Measurements from ENCODE around the gene RXRG.

RXRG gene

GRCh38 chr1:165483412-165483811 lies 38.5 kb upstream of the RXRG start:
- no peak overlapping the region for H3K4me3 ChIP-seq (ENCODE audit: low read depth, low read length)
- no peak for TF ChIP-seq CTCF (IDR thresholded peaks at IDR 0.05; ENCODE audit: low read depth, low read length)

GRCh38 chr1:165481820-165482532 lies 37.0 kb upstream of the RXRG start:
- no peak for TF ChIP-seq CTCF (IDR thresholded peaks at IDR 0.05; ENCODE audit: low read depth, low read length)

GRCh38 chr1:165476776-165477175 lies 31.9 kb upstream of the RXRG start:
- no peak for TF ChIP-seq CTCF (IDR thresholded peaks at IDR 0.05; ENCODE audit: low read depth, low read length)
- no peak overlapping the region for H3K4me3 ChIP-seq (ENCODE audit: low read depth, low read length)

More at GRCh38 chr1:165481820-165482532, 37.0 kb upstream of the RXRG start:
- H3K4me3 ChIP-seq (ENCODE audit: low read depth, low read length), result no peak overlapping the region

GRCh38 chr1:165474196-165474595 lies 29.3 kb upstream of the RXRG start:
- no peak for TF ChIP-seq CTCF (IDR thresholded peaks at IDR 0.05; ENCODE audit: low read depth, low read length)
- H3K4me3 ChIP-seq (ENCODE audit: low read depth, low read length), result no peak overlapping the region

GRCh38 chr1:165473081-165473480 lies 28.2 kb upstream of the RXRG start:
- TF ChIP-seq CTCF (IDR thresholded peaks at IDR 0.05; ENCODE audit: low read depth, low read length), result no peak
- H3K4me3 ChIP-seq (ENCODE audit: low read depth, low read length), result no peak overlapping the region

GRCh38 chr1:165468726-165469249 lies 23.9 kb upstream of the RXRG start:
- no peak for TF ChIP-seq CTCF (IDR thresholded peaks at IDR 0.05; ENCODE audit: low read depth, low read length)
- H3K4me3 ChIP-seq (ENCODE audit: low read depth, low read length), result no peak overlapping the region

GRCh38 chr1:165468253-165468652 lies 23.3 kb upstream of the RXRG start:
- TF ChIP-seq CTCF (IDR thresholded peaks at IDR 0.05; ENCODE audit: low read depth, low read length), result no peak
- no peak overlapping the region for H3K4me3 ChIP-seq (ENCODE audit: low read depth, low read length)

All from WI38 (cell line).